Activated B cell treated with CpG ODN at 0.5 μM for 24 hours (primary cell): Measurements from ENCODE around the gene RIN3. TPM values are rescaled to one million over a fixed set of nuclear protein-coding genes. Genes with fewer than 3 reads are reported as not detected.
"Not testable (repeated sequence)": the region's sequence is repeated elsewhere in the genome, so short reads cannot be mapped to it uniquely, and the experiment has no call there.

ENCODE experiments used
- ATAC-seq: fragments of 200-7000 bp; cut with Tn5 transposase; one replicate; pipeline ENCODE4 v1.10.0; 2021; ENCODE audit warnings: low read depth, mild to moderate bottlenecking, moderate library complexity
- CTCF ChIA-PET: fragments of 350-600 bp; sonication (Branson Sonifier 250); formaldehyde crosslinking; loops from one replicate; lab custom pipeline; 2021; ENCODE audit warnings: antibody characterized with exemption; lab: Charles Lee
- POLR2A ChIA-PET: fragments of 350-600 bp; sonication (Branson Sonifier 250); formaldehyde crosslinking; loops from one replicate; lab custom pipeline; 2021; ENCODE audit warnings: antibody characterized with exemption; lab: Charles Lee
- DNase-seq: peaks from one replicate; pipeline ENCODE4 v3.0.0; 2022
- H3K27ac Mint-ChIP-seq: one replicate; pipeline ENCODE4 v1.8.0; 2020; ENCODE audit warnings: mixed read lengths
- H3K27me3 Mint-ChIP-seq: one replicate; pipeline ENCODE4 v1.8.0; 2021; ENCODE audit warnings: mixed read lengths
- H3K36me3 Mint-ChIP-seq: one replicate; pipeline ENCODE4 v1.8.0; 2021; ENCODE audit warnings: low read depth, mixed read lengths
- H3K4me1 Mint-ChIP-seq: one replicate; pipeline ENCODE4 v1.8.0; 2021; ENCODE audit warnings: mixed read lengths
- H3K4me3 Mint-ChIP-seq: one replicate; pipeline ENCODE4 v1.8.0; 2020; ENCODE audit warnings: mild to moderate bottlenecking, mixed read lengths
- H3K9me3 Mint-ChIP-seq: one replicate; pipeline ENCODE4 v1.8.0; 2020; ENCODE audit warnings: mixed read lengths
- intact Hi-C: fragments of 100-400 bp; cut with micrococcal nuclease; formaldehyde crosslinking; loops from one replicate; pipeline ENCODE4 v1.15.1; 2024
- total RNA-seq: library from RNA; stranded (reverse); gene quantifications from 2 replicates; pipeline ENCODE4 v1.2.3, GENCODE V29; 2022
- TF ChIP-seq, protein P1 (sequence below): fragments of 200-600 bp; IDR thresholded peaks from one replicate; pipeline ENCODE4 v1.8.0; 2022; ENCODE audit warnings: antibody characterized with exemption, mild to moderate bottlenecking

The RIN3 gene
- total RNA-seq, 1 donor from 2014 or later = 62.6 TPM

DNA sequence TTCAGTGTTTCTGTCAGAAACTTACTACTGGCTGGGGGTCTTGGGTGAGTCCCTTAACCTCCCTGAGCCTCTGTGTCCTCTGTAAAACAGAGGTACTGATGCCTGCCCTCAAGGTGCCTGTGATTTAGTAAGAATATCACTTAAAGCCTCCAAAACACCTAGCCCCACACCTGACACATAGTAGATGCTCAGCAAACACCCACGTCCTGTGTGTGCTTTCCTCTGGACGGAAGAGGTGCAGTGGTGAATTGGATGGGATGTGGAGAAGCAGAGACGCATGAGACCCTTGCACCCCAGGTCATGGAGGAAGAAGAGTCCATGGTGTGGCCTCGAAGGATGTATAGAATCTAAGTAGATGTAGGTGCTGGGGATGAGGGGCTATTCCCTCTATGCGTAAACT lies 124.3 kb downstream of the RIN3 start:
- DNase-seq (no peak), ATAC-seq (no peak)
- ChIA-PET CTCF (no interaction called here), POLR2A (interaction anchor here (0.9 kb wide), 1 partner anchor 15 kb away, joined by 3 read pairs; no protein-coding TSS in a partner anchor)
- TF ChIP-seq, protein P1, sequence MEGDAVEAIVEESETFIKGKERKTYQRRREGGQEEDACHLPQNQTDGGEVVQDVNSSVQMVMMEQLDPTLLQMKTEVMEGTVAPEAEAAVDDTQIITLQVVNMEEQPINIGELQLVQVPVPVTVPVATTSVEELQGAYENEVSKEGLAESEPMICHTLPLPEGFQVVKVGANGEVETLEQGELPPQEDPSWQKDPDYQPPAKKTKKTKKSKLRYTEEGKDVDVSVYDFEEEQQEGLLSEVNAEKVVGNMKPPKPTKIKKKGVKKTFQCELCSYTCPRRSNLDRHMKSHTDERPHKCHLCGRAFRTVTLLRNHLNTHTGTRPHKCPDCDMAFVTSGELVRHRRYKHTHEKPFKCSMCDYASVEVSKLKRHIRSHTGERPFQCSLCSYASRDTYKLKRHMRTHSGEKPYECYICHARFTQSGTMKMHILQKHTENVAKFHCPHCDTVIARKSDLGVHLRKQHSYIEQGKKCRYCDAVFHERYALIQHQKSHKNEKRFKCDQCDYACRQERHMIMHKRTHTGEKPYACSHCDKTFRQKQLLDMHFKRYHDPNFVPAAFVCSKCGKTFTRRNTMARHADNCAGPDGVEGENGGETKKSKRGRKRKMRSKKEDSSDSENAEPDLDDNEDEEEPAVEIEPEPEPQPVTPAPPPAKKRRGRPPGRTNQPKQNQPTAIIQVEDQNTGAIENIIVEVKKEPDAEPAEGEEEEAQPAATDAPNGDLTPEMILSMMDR = no peak
- peaks cover 18% of the 10 kb centered on the region for H3K36me3 Mint-ChIP-seq
- no peaks in the 10 kb centered on the region for H3K9me3 Mint-ChIP-seq
- no peak overlapping the region for H3K4me3 Mint-ChIP-seq
- no peak overlapping the region for H3K27ac Mint-ChIP-seq
- intact Hi-C loops = no loop called here
- H3K27me3 Mint-ChIP-seq = no peaks in the 10 kb centered on the region
- H3K4me1 Mint-ChIP-seq = peaks cover 29% of the 10 kb centered on the region

DNA sequence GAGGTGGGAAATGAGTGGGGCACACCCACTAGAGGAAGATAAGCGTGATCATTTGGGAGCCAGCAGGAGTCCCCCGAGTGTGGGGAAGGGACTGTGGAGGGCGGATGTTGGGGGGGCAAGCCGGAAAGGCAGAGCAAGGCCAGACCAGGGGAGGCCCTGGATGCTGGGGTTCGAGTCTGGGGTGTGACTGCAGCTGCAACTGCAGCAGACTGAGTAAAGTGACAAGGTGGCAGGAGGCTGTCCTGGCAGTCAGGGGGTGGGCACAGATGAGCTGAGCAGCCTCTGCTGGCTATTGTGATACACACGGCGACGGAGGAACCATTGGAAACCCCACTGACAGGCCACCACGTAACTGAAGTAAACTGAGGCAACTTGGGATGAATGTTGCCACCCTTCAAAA lies 124.7 kb downstream of the RIN3 start:
- Mint-ChIP-seq H3K27me3 (no peaks in the 10 kb centered on the region), H3K9me3 (no peaks in the 10 kb centered on the region), H3K4me3 (no peak overlapping the region), H3K4me1 (peaks cover 25% of the 10 kb centered on the region), H3K36me3 (peaks cover 20% of the 10 kb centered on the region), H3K27ac (no peak overlapping the region)
- CTCF ChIA-PET = interaction anchor here (1.2 kb wide), 1 partner anchor 25 kb away, joined by 4 read pairs; no protein-coding TSS in a partner anchor
- TF ChIP-seq, protein P1 = no peak
- POLR2A ChIA-PET = no interaction called here
- intact Hi-C loops = no loop called here
- no peak for DNase-seq
- no peak for ATAC-seq

DNA sequence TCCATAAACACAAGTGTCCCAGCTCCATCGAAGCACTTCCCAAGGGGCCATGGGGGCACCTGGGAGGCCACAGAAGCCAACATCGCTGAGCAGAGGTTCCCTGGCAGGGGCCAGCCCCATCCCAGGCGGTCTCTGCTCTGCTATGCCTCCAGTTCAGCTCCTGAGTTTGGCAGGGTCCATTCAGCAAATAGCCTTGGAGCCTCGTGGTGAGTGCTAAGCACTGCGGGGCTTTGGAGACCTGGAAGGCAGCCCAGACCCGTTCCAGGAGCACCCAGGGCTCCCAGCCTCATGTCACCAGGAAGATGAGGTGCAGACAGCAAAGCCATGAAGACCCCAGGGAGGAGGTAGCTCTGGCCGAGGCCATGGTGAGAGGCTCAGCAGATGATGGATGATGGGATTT lies 125.3 kb downstream of the RIN3 start:
- intact Hi-C loops = no loop called here
- DNase-seq = no peak
- ChIA-PET CTCF (interaction anchor here (1.2 kb wide), 1 partner anchor 25 kb away, joined by 4 read pairs; no protein-coding TSS in a partner anchor), POLR2A (no interaction called here)
- TF ChIP-seq, protein P1 = no peak
- H3K36me3 Mint-ChIP-seq = peaks cover 22% of the 10 kb centered on the region
- peaks cover 19% of the 10 kb centered on the region for H3K4me1 Mint-ChIP-seq
- no peaks in the 10 kb centered on the region for H3K27me3 Mint-ChIP-seq
- no peak for ATAC-seq
- no peak overlapping the region for H3K4me3 Mint-ChIP-seq
- H3K27ac Mint-ChIP-seq = no peak overlapping the region
- no peaks in the 10 kb centered on the region for H3K9me3 Mint-ChIP-seq

DNA sequence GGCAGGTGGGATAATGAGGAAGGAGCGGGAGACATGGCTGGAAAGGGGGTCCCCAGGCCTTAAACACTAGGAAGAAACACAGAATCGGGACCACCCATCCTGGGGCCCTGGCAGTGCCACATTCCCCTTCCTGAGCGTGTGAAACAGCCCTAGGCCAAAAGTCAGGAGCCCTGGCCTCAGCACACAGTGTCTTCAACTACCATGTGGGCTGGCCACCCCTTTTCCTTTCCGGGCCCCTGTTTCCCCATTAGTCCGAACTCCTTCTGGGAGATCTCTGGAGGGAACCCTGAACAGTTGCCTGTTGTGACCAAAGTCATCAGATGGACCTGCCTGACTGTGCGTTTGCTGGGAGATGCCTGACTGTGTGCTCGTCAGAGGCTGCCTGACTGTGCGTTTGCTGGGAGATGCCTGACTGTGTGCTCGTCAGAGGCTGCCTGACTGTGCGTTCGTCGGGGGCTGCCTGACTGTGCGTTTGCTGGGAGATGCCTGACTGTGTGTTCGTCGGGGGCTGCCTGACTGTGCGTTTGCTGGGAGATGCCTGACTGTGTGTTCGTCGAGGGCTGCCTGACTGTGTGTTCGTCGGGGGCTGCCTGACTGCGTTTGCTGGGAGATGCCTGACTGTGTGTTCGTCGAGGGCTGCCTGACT lies 126.0 kb downstream of the RIN3 start:
- H3K27ac Mint-ChIP-seq, ATAC-seq, H3K27me3 Mint-ChIP-seq, H3K4me3 Mint-ChIP-seq, H3K9me3 Mint-ChIP-seq, DNase-seq, intact Hi-C loops, POLR2A ChIA-PET: not testable (repeated sequence)
- peaks cover 21% of the 10 kb centered on the region for H3K4me1 Mint-ChIP-seq
- peaks cover 28% of the 10 kb centered on the region for H3K36me3 Mint-ChIP-seq
- CTCF ChIA-PET = interaction anchor here (1.2 kb wide), 1 partner anchor 26 kb away, joined by 4 read pairs; no protein-coding TSS in a partner anchor

DNA sequence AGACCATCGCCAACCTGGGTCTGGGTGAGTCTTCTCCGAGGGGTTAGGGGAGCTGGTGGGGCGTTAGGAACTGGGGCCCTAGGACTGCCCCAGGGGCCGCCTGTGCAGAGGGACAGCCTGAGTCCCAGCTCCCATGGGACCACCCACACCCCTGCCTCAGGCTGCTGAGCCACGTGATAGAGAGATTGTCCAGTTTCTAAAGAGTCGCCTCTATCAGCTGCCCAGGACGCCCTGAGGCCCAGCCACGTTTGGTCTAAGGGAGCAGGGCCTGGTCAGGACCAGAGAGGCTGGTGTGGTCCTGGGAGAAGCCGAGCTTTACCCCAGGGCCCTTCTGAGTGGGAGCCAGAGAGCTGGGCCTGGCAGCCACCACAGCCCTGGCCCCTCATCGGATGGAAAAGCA lies 127.7 kb downstream of the RIN3 start:
- ChIA-PET POLR2A (interaction anchor here (0.7 kb wide), 1 partner anchor 9 kb away, joined by 3 read pairs; no protein-coding TSS in a partner anchor), CTCF (no interaction called here)
- TF ChIP-seq, protein P1 = no peak
- H3K4me1 Mint-ChIP-seq = peaks cover 11% of the 10 kb centered on the region
- no peak for DNase-seq
- H3K27ac Mint-ChIP-seq = no peak overlapping the region
- no peaks in the 10 kb centered on the region for H3K27me3 Mint-ChIP-seq
- H3K36me3 Mint-ChIP-seq = peaks cover 36% of the 10 kb centered on the region
- H3K4me3 Mint-ChIP-seq = no peak overlapping the region
- no peak for ATAC-seq
- intact Hi-C loops = no loop called here
- H3K9me3 Mint-ChIP-seq = no peaks in the 10 kb centered on the region
